SJSA1 (cell line): ENCODE data around the gene DOCK10. TPM values are rescaled to one million over a fixed set of nuclear protein-coding genes. Genes with fewer than 3 reads are reported as not detected.

Experiments
- DNase-seq, 2 experiments: peaks; one replicate each; pipeline ENCODE4 v3.0.0-alpha.2; 2015 to 2020; ENCODE audit warnings: low spot score in 2 of 2, low read depth in 1 of 2
- H3K27ac ChIP-seq: fragments of 250-450 bp; sonication (Bioruptor Pico); 2 replicates; pipeline ENCODE4 v1.5.1; 2020; ENCODE audit warnings: mild to moderate bottlenecking, moderate library complexity
- H3K27me3 ChIP-seq: fragments of 250-450 bp; sonication (Bioruptor Pico); replicated peaks from 2 replicates; pipeline ENCODE4 v1.5.1; 2020; ENCODE audit warnings: mild to moderate bottlenecking, moderate library complexity
- H3K36me3 ChIP-seq: fragments of 250-450 bp; sonication (Bioruptor Pico); 2 replicates; pipeline ENCODE4 v1.5.1; 2020; ENCODE audit warnings: mild to moderate bottlenecking
- H3K4me1 ChIP-seq: fragments of 250-450 bp; sonication (Bioruptor Pico); replicated peaks from 2 replicates; pipeline ENCODE4 v1.6.1; 2021; ENCODE audit warnings: mild to moderate bottlenecking
- H3K4me3 ChIP-seq: fragments of 250-450 bp; sonication (Bioruptor Pico); 2 replicates; pipeline ENCODE4 v1.5.1; 2020; ENCODE audit warnings: mild to moderate bottlenecking
- H3K9me3 ChIP-seq: fragments of 250-450 bp; sonication (Bioruptor Pico); replicated peaks from 2 replicates; pipeline ENCODE4 v1.5.1; 2020; ENCODE audit warnings: mild to moderate bottlenecking
- total RNA-seq: library from RNA; depleted of rRNA; stranded (reverse); fragments of >200 nt; shearing (Covaris generic); gene quantifications from 2 replicates; pipeline ENCODE4 v1.2.3, GENCODE V29; 2014; rRNA removed

Gene DOCK10
- 32.6 and 42.4 TPM in 2 replicates for total RNA-seq

DNA sequence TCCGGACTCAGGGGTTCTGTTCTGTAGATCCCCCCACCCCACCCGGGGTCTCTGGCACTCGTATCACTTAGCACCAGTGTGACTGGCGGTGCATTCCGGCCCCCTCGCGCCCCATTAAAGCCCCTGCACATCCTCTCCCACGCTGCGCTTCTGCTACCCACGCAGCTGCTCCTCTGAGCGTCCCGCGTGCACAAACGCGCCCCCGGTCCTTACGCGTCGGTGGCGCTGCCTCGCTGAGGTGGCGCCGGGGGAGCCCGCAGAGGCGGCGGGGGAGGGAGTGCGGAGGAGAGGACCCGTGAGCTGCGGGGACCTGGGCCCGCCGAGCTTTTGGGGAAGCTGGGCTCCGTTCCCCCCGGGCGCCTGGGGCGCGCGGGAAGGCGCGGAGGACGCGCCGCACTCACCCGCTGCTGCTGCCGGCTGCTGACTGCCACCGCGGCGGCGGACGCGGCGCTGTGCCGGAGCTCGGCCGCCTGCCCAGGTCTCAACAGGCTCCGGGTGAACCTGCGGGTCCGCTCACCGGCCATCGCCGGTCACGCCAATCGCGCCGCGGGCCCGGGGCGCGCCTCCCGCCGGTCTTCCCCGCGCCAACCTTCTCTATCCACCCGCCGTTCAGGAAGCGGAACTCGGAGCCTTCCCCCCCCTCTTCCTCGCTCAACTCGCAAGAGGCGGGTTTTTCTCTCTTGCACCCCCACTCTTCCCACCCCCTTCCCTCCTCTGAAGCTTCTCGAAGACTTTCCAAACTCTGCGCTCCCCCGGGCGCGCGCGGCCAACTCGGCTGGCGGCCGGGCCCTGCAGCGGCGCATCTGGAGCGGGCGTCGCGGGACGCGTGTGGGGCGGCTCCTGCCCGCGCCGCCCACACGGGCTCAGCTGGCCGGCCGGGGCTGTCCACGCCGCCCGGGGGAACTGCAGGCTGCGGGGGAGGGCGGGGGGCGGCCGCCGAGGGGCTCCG is at the start of gene DOCK10:
Gene DOCK10 (minus strand): TSS at position 618 of the 949 bp plus-strand sequence. CDS start 94 bp downstream, at position 524.
- peak; percentile 49 to 55 for DNase-seq
- Histone ChIP-seq H3K27ac (no peak within 1 kb of the TSS), H3K4me1 (peaks cover 11% of the 10 kb centered on the region; the same call in 1 of the 2 replicates)

GRCh38 chr2:225091336-225091735 is 49.1 kb upstream of the DOCK10 start:
- Histone ChIP-seq H3K4me3 (no peak overlapping the region), H3K27me3 (no peaks in the 10 kb centered on the region), H3K36me3 (no peaks in the 10 kb centered on the region), H3K4me1 (peaks cover 17% of the 10 kb centered on the region), H3K27ac (peak overlapping the region; percentile 51), H3K9me3 (no peaks in the 10 kb centered on the region)
- peak; percentile 64 to 69 for DNase-seq

More for the DNA sequence above, at the start of gene DOCK10:
- H3K27me3 ChIP-seq, result peaks cover 15% of the 10 kb centered on the region
- no peaks in the 10 kb centered on the region for H3K9me3 ChIP-seq
- H3K4me3 ChIP-seq, result peak within 1 kb of the TSS; percentile 82
- H3K36me3 ChIP-seq, result 0 out of 2 replicates have a peak, but pooled peaks cover 3% of the 10 kb centered on the region

- Histone ChIP-seq H3K36me3 (no peaks in the 10 kb centered on the region), H3K4me1 (peaks cover 17% of the 10 kb centered on the region), H3K9me3 (no peaks in the 10 kb centered on the region), H3K27ac (peak overlapping the region; percentile 1; the same call in 1 of the 2 replicates), H3K4me3 (no peak overlapping the region), H3K27me3 (no peaks in the 10 kb centered on the region)
- no peak for DNase-seq
Observed at GRCh38 chr2:225090746-225091145, 48.5 kb upstream of the DOCK10 start.

DNA sequence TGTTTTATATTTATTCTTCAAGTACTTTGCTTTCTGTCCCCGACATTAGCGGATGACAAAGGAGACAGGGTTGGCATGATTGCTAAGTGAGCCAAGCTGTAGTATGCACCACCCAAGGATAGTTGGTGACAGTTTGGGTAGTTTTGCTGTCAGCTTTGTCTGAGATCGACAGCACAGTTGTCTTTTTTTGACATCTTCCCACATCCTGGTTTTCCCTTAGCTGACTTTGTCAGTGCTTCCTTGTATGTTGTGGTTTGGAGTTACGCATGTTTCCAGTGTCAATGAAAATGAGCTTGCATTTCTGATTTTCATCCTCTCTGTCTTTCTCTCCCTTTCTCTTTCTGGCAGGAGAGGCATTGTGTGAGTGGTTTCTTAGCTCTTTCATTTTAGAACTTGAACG is 44.6 kb upstream of the DOCK10 start:
- Histone ChIP-seq H3K27me3 (no peaks in the 10 kb centered on the region), H3K4me3 (no peak overlapping the region), H3K9me3 (no peaks in the 10 kb centered on the region), H3K27ac (no peak overlapping the region), H3K36me3 (no peaks in the 10 kb centered on the region), H3K4me1 (peaks cover 14% of the 10 kb centered on the region)
- DNase-seq, result no peak

GRCh38 chr2:225086439-225086838 is 44.2 kb upstream of the DOCK10 start:
- Histone ChIP-seq H3K4me1 (peaks cover 9% of the 10 kb centered on the region), H3K27me3 (no peaks in the 10 kb centered on the region), H3K27ac (no peak overlapping the region), H3K36me3 (no peaks in the 10 kb centered on the region), H3K4me3 (no peak overlapping the region), H3K9me3 (no peaks in the 10 kb centered on the region)
- no peak for DNase-seq

DNA sequence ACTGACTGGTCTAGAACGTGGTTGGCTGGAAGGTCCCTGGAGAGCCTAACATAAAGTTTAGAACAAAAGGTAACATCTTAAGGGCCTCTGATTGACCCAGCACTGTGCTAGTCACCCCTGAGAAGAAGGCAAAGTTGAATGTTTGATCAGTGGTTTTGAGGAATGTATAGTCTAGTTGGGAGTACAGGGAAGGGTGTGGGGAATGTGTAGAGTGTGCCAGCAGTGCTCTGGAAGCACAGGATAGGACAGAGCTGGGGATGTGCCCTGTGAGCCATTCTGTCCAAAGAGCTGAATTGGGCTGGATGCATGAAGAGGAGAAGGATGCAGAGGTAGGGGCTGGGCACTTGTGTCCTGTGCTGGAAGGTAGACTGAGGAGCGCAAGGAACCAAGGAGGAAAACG is 41.0 kb upstream of the DOCK10 start:
- Histone ChIP-seq H3K4me1 (no peaks in the 10 kb centered on the region), H3K27ac (no peak overlapping the region), H3K9me3 (no peaks in the 10 kb centered on the region), H3K4me3 (no peak overlapping the region), H3K36me3 (no peaks in the 10 kb centered on the region), H3K27me3 (no peaks in the 10 kb centered on the region)
- DNase-seq, result no peak

- Histone ChIP-seq H3K36me3 (no peaks in the 10 kb centered on the region), H3K9me3 (no peaks in the 10 kb centered on the region), H3K27me3 (no peaks in the 10 kb centered on the region), H3K4me3 (no peak overlapping the region), H3K27ac (no peak overlapping the region), H3K4me1 (no peaks in the 10 kb centered on the region)
- no peak for DNase-seq
Observed at GRCh38 chr2:225076125-225076524, 33.9 kb upstream of the DOCK10 start.

GRCh38 chr2:225074919-225075681 is 32.8 kb upstream of the DOCK10 start:
- no peak overlapping the region for H3K27ac ChIP-seq
- no peak for DNase-seq

DNA sequence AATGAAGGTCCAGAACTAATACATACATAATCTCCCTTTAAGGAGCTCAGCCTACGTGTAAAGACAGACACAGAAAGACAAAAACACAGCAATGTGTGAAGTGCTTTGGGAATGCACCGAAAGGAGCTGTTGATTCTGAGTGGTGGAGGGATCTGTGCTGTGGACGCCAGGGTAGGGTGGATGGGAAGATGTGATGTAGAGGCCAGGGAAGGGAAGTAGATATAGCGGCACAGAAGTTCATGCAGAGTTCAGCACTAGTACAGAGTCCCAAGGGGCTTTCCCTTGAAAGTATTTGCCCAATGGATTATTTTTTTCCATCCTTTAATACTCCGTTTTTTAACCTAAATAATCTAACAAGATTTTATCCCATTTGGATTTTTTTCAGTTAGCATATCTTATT is 32.1 kb upstream of the DOCK10 start:
- Histone ChIP-seq H3K27ac (no peak overlapping the region), H3K4me1 (no peaks in the 10 kb centered on the region), H3K9me3 (no peaks in the 10 kb centered on the region), H3K4me3 (no peak overlapping the region), H3K36me3 (no peaks in the 10 kb centered on the region), H3K27me3 (no peaks in the 10 kb centered on the region)
- DNase-seq, result no peak

More at GRCh38 chr2:225074919-225075681, 32.8 kb upstream of the DOCK10 start:
- Histone ChIP-seq H3K4me3 (no peak overlapping the region), H3K9me3 (no peaks in the 10 kb centered on the region), H3K36me3 (no peaks in the 10 kb centered on the region), H3K4me1 (no peaks in the 10 kb centered on the region), H3K27me3 (no peaks in the 10 kb centered on the region)

DNA sequence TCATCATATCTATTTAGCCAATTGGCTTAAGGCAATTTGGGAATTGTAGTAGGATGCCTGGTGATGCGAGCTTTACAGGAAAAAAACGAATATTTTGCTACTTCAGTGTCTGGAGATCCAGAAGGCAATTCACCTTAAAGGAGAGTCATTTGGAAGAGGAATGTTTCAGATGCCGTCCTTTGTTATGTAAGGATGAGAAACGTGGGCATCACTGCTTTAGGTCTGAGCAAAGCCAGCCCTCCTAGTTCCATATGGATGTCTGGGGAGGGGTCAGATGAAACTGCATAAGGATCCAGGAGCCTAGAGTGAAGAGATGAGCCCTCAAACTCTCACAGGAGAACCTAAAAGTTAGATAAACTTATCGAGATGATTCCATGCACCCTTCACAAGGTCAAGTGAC is 30.9 kb upstream of the DOCK10 start:
- DNase-seq, result no peak
- Histone ChIP-seq H3K27me3 (no peaks in the 10 kb centered on the region), H3K4me1 (no peaks in the 10 kb centered on the region), H3K4me3 (no peak overlapping the region), H3K27ac (no peak overlapping the region), H3K9me3 (no peaks in the 10 kb centered on the region), H3K36me3 (no peaks in the 10 kb centered on the region)

DNA sequence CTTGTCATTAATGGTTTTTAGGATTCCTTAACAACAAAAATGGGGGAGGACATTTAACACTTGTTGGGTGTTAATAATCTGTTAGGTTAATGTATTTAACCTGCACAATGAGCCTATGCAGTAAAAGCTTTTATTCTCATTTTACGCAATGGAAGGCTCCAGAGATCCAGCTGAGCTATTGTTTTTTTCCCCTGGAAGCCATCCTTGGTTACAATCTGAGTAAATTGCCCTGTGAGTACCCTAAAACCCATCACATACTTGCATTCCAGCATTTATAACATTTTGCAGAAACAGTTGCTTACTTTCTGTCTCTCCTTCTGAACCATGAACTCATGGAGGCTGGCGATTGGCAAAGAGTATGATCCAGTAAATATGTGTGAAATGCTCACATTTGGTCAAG is 30.2 kb upstream of the DOCK10 start:
- DNase-seq, result no peak
- Histone ChIP-seq H3K36me3 (no peaks in the 10 kb centered on the region), H3K27ac (no peak overlapping the region), H3K9me3 (no peaks in the 10 kb centered on the region), H3K27me3 (no peaks in the 10 kb centered on the region), H3K4me1 (no peaks in the 10 kb centered on the region), H3K4me3 (no peak overlapping the region)

DNA sequence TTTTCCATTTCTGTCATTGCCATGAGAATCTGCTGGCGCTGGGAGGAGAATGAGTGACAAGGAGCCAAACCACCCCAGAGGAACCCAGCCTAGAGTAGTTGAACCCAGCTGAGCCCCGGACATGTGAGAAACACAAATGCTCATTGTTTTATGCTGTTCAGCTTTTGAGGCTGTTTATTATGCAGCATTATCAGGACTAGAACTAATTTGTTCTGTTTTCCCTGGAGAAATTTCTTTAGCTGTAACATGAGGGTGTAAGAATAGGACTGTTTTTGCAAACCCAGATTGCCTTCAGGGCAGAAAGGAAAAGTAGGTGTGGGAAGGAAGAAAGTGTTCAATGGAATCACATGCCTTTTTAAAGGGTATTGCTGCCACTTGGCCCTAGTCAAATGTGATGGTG is 28.5 kb upstream of the DOCK10 start:
- Histone ChIP-seq H3K4me3 (no peak overlapping the region), H3K27me3 (no peaks in the 10 kb centered on the region), H3K9me3 (no peaks in the 10 kb centered on the region), H3K27ac (no peak overlapping the region), H3K36me3 (no peaks in the 10 kb centered on the region), H3K4me1 (no peaks in the 10 kb centered on the region)
- no peak for DNase-seq

- H3K36me3 ChIP-seq, result no peaks in the 10 kb centered on the region
- no peaks in the 10 kb centered on the region for H3K27me3 ChIP-seq
- no peaks in the 10 kb centered on the region for H3K9me3 ChIP-seq
- no peak overlapping the region for H3K27ac ChIP-seq
- no peak overlapping the region for H3K4me3 ChIP-seq
- no peaks in the 10 kb centered on the region for H3K4me1 ChIP-seq
- no peak for DNase-seq
Observed at GRCh38 chr2:225069966-225070365, 27.7 kb upstream of the DOCK10 start.

DNA sequence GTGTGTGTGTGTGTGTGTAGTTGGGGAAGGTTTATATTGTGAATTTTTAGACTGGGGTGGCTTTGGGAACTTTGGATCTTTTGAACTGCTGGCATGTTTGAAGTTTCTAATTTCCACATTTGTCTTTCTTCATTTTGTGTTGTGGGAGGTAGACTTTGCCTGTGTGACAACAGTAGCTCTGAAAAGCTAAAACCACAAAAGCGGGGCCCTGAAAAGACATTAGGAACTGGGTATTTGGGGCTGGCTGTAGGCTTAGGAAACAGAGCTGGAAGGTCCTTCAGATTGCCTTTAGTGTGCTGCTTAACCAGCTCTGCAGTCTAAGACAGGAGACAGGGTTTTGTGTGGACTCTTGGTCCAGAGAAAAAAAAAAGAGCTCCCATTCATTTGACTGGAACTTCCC is 27.2 kb upstream of the DOCK10 start:
- Histone ChIP-seq H3K36me3 (no peaks in the 10 kb centered on the region), H3K9me3 (no peaks in the 10 kb centered on the region), H3K4me1 (no peaks in the 10 kb centered on the region), H3K27me3 (no peaks in the 10 kb centered on the region), H3K4me3 (no peak overlapping the region), H3K27ac (no peak overlapping the region)
- no peak for DNase-seq
